WTC11 (cell line): ENCODE data around the gene KEL.

ENCODE experiments used
- CBFB ChIP-seq: sonication (generic); formaldehyde crosslinking; IDR thresholded peaks from 2 replicates; pipeline ENCODE4 v1.8.1; 2022; ENCODE audit warnings: mild to moderate bottlenecking, low read depth, missing genetic modification reagents
- ESRRA ChIP-seq: sonication (generic); formaldehyde crosslinking; IDR thresholded peaks from 2 replicates; pipeline ENCODE4 v1.8.1; 2022; ENCODE audit warnings: mild to moderate bottlenecking, missing genetic modification reagents, borderline replicate concordance
- TEAD4 ChIP-seq: sonication (generic); formaldehyde crosslinking; IDR thresholded peaks from 2 replicates; pipeline ENCODE4 v1.8.0; 2022; ENCODE audit warnings: mild to moderate bottlenecking, missing genetic modification reagents
- TF ChIP-seq, protein P1 (sequence below): sonication (generic); formaldehyde crosslinking; IDR thresholded peaks from 2 replicates; pipeline ENCODE4 v1.8.1; 2022; ENCODE audit warnings: low read depth, missing genetic modification reagents, borderline replicate concordance
- TF ChIP-seq, protein P2 (sequence below): fragments of 200-600 bp; IDR thresholded peaks from 2 replicates; pipeline ENCODE4 v1.8.0; 2022; ENCODE audit warnings: antibody characterized with exemption
- TF ChIP-seq, protein P3 (sequence below): sonication (generic); formaldehyde crosslinking; IDR thresholded peaks from 2 replicates; pipeline ENCODE4 v1.8.0; 2022; ENCODE audit warnings: mild to moderate bottlenecking, missing genetic modification reagents
- TF ChIP-seq, protein P4 (sequence below): fragments of 250-450 bp; sonication (Bioruptor Pico); IDR thresholded peaks from 2 replicates; pipeline ENCODE4 v1.8.0; 2021; ENCODE audit warnings: mild to moderate bottlenecking
- TF ChIP-seq, protein P5 (sequence below): sonication (generic); formaldehyde crosslinking; IDR thresholded peaks from 2 replicates; pipeline ENCODE4 v1.8.1; 2022; ENCODE audit warnings: low read depth, mild to moderate bottlenecking, moderate library complexity, missing genetic modification reagents, borderline replicate concordance
- TF ChIP-seq, protein P6 (sequence below): sonication (generic); formaldehyde crosslinking; IDR thresholded peaks from 2 replicates; pipeline ENCODE4 v1.8.1; 2023; ENCODE audit warnings: mild to moderate bottlenecking, moderate library complexity, missing genetic modification reagents
- TF ChIP-seq, protein P7 (sequence below): sonication (generic); formaldehyde crosslinking; IDR thresholded peaks from 2 replicates; pipeline ENCODE4 v1.8.1; 2022; ENCODE audit warnings: missing genetic modification reagents, borderline replicate concordance

DNA sequence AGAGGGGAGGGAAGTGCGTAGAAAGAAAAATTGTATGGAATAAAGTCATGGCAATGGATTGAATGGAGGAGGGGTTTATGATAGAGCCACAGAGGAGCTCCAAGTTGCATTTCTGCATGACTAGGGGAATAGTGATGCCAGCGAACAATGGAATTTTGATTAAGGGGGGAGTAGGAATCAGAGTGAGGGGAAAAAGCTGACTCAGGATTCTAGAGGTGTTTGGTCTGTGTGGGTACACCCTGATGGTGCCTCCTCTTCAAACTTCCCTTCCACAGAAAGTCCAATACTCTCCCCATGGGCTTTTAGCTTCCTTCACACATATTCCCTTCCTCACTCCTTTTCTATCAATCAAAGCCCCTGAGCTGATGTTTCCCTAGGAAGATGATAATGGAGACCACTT, 1.8 kb upstream of the KEL start:
- TF ChIP-seq, protein P1, sequence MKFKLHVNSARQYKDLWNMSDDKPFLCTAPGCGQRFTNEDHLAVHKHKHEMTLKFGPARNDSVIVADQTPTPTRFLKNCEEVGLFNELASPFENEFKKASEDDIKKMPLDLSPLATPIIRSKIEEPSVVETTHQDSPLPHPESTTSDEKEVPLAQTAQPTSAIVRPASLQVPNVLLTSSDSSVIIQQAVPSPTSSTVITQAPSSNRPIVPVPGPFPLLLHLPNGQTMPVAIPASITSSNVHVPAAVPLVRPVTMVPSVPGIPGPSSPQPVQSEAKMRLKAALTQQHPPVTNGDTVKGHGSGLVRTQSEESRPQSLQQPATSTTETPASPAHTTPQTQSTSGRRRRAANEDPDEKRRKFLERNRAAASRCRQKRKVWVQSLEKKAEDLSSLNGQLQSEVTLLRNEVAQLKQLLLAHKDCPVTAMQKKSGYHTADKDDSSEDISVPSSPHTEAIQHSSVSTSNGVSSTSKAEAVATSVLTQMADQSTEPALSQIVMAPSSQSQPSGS: no peak
- TF ChIP-seq TEAD4 (CRISPR knock-in tag): no peak
- TF ChIP-seq, protein P2, sequence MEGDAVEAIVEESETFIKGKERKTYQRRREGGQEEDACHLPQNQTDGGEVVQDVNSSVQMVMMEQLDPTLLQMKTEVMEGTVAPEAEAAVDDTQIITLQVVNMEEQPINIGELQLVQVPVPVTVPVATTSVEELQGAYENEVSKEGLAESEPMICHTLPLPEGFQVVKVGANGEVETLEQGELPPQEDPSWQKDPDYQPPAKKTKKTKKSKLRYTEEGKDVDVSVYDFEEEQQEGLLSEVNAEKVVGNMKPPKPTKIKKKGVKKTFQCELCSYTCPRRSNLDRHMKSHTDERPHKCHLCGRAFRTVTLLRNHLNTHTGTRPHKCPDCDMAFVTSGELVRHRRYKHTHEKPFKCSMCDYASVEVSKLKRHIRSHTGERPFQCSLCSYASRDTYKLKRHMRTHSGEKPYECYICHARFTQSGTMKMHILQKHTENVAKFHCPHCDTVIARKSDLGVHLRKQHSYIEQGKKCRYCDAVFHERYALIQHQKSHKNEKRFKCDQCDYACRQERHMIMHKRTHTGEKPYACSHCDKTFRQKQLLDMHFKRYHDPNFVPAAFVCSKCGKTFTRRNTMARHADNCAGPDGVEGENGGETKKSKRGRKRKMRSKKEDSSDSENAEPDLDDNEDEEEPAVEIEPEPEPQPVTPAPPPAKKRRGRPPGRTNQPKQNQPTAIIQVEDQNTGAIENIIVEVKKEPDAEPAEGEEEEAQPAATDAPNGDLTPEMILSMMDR: no peak
- TF ChIP-seq, protein P3, sequence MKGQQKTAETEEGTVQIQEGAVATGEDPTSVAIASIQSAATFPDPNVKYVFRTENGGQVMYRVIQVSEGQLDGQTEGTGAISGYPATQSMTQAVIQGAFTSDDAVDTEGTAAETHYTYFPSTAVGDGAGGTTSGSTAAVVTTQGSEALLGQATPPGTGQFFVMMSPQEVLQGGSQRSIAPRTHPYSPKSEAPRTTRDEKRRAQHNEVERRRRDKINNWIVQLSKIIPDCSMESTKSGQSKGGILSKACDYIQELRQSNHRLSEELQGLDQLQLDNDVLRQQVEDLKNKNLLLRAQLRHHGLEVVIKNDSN: no peak
- TF ChIP-seq, protein P4, sequence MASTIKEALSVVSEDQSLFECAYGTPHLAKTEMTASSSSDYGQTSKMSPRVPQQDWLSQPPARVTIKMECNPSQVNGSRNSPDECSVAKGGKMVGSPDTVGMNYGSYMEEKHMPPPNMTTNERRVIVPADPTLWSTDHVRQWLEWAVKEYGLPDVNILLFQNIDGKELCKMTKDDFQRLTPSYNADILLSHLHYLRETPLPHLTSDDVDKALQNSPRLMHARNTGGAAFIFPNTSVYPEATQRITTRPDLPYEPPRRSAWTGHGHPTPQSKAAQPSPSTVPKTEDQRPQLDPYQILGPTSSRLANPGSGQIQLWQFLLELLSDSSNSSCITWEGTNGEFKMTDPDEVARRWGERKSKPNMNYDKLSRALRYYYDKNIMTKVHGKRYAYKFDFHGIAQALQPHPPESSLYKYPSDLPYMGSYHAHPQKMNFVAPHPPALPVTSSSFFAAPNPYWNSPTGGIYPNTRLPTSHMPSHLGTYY (CRISPR knock-in tag): no peak
- TF ChIP-seq, protein P5, sequence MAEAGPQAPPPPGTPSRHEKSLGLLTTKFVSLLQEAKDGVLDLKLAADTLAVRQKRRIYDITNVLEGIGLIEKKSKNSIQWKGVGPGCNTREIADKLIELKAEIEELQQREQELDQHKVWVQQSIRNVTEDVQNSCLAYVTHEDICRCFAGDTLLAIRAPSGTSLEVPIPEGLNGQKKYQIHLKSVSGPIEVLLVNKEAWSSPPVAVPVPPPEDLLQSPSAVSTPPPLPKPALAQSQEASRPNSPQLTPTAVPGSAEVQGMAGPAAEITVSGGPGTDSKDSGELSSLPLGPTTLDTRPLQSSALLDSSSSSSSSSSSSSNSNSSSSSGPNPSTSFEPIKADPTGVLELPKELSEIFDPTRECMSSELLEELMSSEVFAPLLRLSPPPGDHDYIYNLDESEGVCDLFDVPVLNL (CRISPR knock-in tag): no peak
- no peak for TF ChIP-seq CBFB (CRISPR knock-in tag)
- no peak for TF ChIP-seq ESRRA
- TF ChIP-seq, protein P6, sequence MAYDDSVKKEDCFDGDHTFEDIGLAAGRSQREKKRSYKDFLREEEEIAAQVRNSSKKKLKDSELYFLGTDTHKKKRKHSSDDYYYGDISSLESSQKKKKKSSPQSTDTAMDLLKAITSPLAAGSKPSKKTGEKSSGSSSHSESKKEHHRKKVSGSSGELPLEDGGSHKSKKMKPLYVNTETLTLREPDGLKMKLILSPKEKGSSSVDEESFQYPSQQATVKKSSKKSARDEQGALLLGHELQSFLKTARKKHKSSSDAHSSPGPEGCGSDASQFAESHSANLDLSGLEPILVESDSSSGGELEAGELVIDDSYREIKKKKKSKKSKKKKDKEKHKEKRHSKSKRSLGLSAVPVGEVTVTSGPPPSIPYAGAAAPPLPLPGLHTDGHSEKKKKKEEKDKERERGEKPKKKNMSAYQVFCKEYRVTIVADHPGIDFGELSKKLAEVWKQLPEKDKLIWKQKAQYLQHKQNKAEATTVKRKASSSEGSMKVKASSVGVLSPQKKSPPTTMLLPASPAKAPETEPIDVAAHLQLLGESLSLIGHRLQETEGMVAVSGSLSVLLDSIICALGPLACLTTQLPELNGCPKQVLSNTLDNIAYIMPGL (CRISPR knock-in tag): no peak
- TF ChIP-seq, protein P7, sequence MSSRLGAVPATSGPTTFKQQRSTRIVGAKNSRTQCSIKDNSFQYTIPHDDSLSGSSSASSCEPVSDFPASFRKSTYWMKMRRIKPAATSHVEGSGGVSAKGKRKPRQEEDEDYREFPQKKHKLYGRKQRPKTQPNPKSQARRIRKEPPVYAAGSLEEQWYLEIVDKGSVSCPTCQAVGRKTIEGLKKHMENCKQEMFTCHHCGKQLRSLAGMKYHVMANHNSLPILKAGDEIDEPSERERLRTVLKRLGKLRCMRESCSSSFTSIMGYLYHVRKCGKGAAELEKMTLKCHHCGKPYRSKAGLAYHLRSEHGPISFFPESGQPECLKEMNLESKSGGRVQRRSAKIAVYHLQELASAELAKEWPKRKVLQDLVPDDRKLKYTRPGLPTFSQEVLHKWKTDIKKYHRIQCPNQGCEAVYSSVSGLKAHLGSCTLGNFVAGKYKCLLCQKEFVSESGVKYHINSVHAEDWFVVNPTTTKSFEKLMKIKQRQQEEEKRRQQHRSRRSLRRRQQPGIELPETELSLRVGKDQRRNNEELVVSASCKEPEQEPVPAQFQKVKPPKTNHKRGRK (CRISPR knock-in tag): no peak
